HG02970 (cell line): Measurements from ENCODE around the gene AGGF1.
"Not testable (repeated sequence)": the region's sequence is repeated elsewhere in the genome, so short reads cannot be mapped to it uniquely, and the experiment has no call there.

Source experiments
- ATAC-seq: cut with Tn5 transposase; IDR thresholded peaks from one replicate; pipeline ENCODE4 v1.9.1; 2021; ENCODE audit warnings: mild to moderate bottlenecking, moderate library complexity, moderate number of reproducible peaks; ENCODE audit not compliant: unreplicated experiment, low FRiP score

Gene AGGF1

GRCh38 chr5:77030097-77031071 lies at the start of gene AGGF1:
Gene AGGF1 (plus strand): TSS chr5:77030404. CDS start chr5:77030767, 363 bp downstream.
- ATAC-seq = peak; percentile 97

DNA sequence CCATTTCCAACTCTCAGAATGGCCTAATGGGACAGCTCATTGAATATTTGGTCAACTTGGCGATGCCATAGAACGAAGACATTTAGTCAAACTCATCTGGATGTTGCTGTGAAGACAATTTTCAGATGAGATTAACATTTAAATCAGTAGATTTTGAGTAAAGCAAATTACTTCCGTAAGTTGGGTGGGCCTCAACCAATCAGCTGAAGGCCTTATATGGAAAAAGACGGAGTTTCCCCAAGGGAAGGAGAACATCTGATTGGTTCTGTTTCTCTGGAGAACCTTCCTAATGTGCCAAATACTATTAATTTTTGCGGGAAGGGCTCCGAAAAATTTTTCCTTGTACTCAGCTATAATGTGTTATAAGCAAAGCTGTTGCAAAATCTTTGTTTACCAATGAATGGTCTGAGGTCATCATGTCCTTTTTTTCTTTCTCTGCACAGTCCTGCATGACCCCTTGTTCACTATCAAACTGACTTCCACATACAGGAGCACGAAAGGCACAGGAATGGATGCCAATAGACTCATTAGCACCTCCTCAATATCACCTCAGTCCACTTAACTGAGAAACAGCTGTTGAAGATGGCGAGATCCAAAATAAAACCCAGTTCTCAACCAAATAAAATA lies 49.6 kb upstream of the AGGF1 start:
- no peak for ATAC-seq

- no peak for ATAC-seq
These were observed 47.8 kb upstream of the AGGF1 start for GRCh38 chr5:76982450-76982849.

- no peak for ATAC-seq
These were observed 46.7 kb upstream of the AGGF1 start for GRCh38 chr5:76983468-76983867.

DNA sequence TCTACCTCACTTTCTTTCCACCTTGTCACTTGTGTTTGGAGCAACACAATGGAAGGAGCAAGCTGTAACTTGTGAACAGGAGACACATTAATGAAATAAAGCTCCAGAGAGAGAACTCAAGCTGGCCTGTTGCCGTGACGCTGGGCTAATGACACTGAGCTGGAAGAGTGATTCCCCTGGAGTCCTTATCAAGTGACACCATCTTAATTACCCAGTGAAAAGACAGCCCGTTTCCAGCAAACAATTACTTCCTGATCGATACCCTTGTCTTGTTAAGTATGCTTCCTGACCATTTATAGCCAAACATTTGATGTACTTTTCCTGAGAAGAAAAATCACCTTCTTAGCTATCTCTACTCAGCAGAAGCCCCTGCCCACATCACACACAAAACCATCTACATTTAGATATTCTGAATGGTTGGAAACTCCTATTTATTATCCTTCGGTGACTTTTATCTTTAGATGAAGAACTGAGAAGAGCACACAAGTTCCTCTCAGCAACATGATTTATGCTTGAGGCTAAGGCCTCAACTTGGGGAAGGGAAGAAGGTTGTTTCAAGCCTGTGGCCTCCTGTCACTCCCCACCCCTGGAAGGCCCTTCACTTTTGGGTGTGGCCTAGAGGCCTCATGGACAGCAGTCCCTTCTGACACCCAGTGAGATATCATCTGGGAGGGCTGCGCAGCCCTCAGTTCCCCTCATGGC lies 43.2 kb upstream of the AGGF1 start:
- no peak for ATAC-seq

GRCh38 chr5:76990899-76991459 lies 39.2 kb upstream of the AGGF1 start:
- ATAC-seq = no peak

GRCh38 chr5:76993436-76993835 lies 36.8 kb upstream of the AGGF1 start:
- not testable (repeated sequence) for ATAC-seq

DNA sequence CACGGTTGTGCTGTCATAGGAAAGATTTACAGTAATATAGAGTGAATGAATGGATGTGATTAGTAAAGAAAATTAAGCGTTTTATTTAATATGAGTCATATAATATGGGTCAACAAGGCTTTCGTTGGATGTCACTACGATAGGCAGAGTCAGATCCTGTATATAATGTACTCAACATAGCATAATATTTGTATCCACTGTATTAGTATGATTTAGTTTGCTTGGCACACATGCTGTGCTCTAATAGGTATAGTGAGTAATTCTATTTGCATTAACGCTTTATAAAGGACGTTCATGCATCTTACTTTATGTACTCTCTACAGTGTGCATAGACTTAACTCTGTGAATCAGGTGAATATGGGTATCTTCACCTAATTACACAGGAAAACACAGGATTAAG lies 35.9 kb upstream of the AGGF1 start:
- no peak for ATAC-seq

- not testable (repeated sequence) for ATAC-seq
These were observed 32.0 kb upstream of the AGGF1 start for GRCh38 chr5:76998251-76998650.

- no peak for ATAC-seq
These were observed 30.8 kb upstream of the AGGF1 start for GRCh38 chr5:76999451-76999850.

DNA sequence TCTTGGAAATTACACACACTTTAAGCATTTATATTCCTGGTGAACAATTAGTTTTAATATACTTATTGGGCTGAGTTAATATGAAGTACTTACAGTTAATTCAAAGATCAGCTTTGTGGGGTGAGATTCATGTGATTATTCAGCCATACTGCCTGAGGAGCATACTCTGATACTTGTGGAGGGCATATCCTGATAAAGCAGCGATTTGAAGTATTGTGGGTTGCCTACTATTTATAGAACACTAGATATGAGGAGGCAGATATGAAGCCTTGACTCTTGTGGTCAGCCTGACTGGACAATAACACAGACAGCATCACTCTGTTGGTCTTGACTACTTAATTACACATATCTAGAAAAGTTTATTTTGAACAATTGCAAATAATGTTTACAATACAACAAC lies 27.0 kb upstream of the AGGF1 start:
- no peak for ATAC-seq

DNA sequence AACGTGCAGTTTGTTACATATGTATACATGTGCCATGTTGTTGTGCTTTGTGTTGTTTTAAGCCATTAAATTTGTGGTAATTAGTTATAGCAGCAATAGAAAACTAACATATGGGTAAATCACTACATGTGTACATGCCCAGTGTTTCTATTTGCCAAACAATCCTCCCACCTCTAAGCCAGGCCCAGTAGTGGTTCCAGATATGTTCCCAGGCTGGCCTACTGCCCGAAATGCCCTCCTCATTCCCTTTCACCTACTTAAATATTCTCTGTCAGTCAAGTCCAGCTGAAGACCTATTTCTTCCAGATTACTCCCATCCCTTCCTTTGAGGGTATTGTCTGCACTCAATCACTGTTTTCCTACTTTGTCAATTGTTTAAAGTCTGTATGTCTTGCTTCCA lies 24.1 kb upstream of the AGGF1 start:
- ATAC-seq = no peak

DNA sequence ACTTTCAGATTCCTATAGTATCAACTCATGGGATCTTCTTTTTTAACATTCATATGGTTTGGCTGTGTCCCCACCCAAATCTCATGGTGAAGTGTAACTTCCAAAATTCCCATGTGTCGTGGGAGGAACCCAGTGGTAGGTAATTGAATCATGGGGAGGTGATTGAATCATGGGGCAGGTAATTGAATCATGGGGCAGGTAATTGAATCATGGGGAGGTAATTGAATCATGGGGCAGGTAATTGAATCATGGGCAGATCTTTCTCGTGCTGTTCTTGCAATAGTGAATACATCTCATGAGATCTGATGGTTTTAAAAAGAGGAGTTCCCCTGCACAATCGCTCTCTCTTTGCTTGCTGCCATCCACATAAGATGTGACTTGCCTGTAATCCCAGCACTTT lies 21.8 kb upstream of the AGGF1 start:
- no peak for ATAC-seq

DNA sequence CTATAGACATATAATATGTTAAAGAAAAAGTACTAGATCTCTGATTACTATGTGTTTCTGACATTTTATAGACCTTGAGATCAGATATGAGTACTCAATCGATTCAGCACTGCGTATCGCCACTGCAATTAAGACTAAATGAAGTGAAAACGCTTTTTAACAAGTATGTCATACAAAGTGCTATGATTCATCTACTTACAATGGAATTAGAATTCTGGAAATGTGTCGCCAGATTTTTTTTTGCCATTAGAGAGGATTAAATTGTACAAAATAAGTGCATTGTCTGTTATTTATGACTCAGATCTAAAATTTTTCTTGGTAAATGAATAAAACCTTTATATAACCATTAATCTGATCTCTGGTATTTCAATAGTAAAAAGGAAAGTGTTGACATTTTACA lies 20.0 kb upstream of the AGGF1 start:
- no peak for ATAC-seq

GRCh38 chr5:77011498-77011897 lies 18.7 kb upstream of the AGGF1 start:
- ATAC-seq = no peak

DNA sequence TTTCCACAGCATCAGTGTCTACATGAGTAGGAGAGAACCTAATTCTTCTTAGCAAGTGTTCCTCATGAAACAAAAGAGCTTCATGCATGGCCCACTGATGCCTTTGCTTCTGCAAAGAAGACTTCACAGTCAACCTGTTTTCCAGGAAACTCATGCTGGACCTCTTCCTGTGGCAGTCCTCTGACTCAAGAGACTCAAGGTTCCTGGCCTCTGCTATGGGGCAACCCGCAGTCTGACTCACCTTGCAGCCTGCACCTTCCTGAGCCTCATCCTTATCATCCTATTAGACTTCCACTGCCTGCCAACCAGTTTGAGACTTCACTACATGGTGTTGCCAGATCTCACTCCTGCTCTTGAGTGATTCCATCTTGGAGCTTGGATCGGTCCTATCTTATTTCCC lies 17.6 kb upstream of the AGGF1 start:
- ATAC-seq = no peak

DNA sequence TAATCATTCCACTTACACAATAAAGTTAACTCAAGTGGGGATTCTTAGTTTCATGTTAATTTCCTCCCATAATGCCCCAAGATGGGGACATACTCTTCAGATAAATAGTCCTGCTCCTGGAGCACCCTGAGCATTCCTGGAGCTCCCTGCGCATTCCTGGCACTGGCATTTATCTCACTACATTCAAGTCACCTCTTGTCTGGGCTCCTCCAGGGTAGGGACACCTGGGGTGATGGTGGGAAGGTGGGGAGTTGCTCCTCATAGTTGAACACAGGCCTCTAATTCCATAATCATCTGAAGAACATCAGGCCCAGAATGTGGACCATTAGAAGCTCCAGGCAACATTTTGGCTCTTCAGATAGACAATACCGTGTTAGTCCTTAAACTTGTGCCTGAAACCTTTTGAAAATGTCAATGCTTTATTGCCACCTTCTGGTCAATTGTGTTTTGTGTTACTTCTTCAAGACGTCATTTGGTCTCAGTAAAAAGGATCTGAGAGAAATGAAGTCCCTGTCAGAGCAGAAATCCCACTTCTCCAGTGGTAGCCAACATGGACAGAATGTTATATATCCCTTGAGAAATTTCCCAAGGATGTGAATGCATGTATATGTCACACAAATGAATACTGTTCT lies 14.2 kb upstream of the AGGF1 start:
- ATAC-seq = no peak

GRCh38 chr5:77016962-77017361 lies 13.2 kb upstream of the AGGF1 start:
- ATAC-seq = no peak

- no peak for ATAC-seq
These were observed 12.5 kb upstream of the AGGF1 start for GRCh38 chr5:77017668-77018067.
